ENCODE data around the gene ADGRV1.

The ADGRV1 gene

DNA sequence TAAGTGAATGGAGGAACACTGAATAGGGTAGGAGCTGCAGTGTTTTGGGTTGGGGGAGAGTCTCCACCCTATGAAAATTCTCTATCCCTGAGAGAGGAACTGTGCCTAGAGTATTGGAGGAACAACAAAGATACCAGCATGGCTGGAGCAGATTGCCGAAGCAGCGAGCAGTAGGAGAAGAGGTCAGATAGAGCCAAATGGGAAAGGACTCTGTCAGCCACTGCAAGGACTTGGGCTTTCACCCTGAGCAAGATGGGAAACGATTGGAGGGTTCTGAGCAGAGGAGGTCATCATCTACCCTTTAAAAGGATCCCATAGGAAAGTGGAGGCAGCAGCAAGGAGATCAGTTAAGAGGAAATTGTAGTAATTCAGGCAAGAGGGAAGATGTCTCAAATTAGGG, 24.8 kb upstream of the ADGRV1 start:
- Histone ChIP-seq H3K9me3 (ENCODE audit: control insufficient read depth in 2 of 2, low read length in 2 of 2) (no peaks in the 10 kb centered on the region), H3K36me3 (ENCODE audit: control insufficient read depth in 2 of 2, insufficient read depth in 2 of 2, low read length in 2 of 2) (no peaks in the 10 kb centered on the region), H3K27ac (ENCODE audit: low read depth in 2 of 2, low read length in 2 of 2) (no peak overlapping the region), H3K27me3 (ENCODE audit: control insufficient read depth in 2 of 2, insufficient read depth in 2 of 2, low read length in 2 of 2) (no peaks in the 10 kb centered on the region), H3K9ac (ENCODE audit: low read depth in 1 of 2, low read length in 2 of 2) (no peak overlapping the region), H3K4me3 (ENCODE audit: low read length in 2 of 2) (no peak overlapping the region), H3K4me1 (ENCODE audit: control insufficient read depth in 2 of 2, insufficient read depth in 2 of 2, low read length in 2 of 2) (peaks cover 4 to 6% of the 10 kb centered on the region in 2 donors)

DNA sequence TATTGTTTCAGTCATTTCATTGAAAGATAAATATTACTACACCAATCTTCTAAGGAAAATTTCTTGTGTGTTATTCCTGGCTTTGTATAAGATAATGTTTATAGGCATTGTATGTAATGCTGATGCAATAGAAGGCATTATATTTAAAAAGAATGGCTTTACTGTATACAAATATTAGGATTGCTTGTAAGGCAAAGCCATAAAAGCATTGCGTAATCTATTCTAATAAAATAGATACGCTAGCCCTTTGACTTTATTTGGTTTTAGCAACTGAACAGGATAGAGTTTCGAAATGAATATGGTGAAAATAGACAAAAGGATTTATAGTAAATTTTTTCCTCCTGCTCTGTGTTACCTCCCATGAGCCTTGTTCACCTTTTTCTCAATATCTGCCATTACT, 23.7 kb upstream of the ADGRV1 start:
- no peak overlapping the region for H3K9ac ChIP-seq (ENCODE audit: low read depth in 1 of 2, low read length in 2 of 2)
- no peaks in the 10 kb centered on the region for H3K27me3 ChIP-seq (ENCODE audit: control insufficient read depth in 2 of 2, insufficient read depth in 2 of 2, low read length in 2 of 2)
- H3K4me3 ChIP-seq (ENCODE audit: low read length in 2 of 2): no peak overlapping the region
- peaks cover 3 to 6% of the 10 kb centered on the region in 2 donors for H3K4me1 ChIP-seq (ENCODE audit: control insufficient read depth in 2 of 2, insufficient read depth in 2 of 2, low read length in 2 of 2)
- no peak overlapping the region for H3K27ac ChIP-seq (ENCODE audit: low read depth in 2 of 2, low read length in 2 of 2)
- H3K36me3 ChIP-seq (ENCODE audit: control insufficient read depth in 2 of 2, insufficient read depth in 2 of 2, low read length in 2 of 2): no peaks in the 10 kb centered on the region
- H3K9me3 ChIP-seq (ENCODE audit: control insufficient read depth in 2 of 2, low read length in 2 of 2): no peaks in the 10 kb centered on the region

DNA sequence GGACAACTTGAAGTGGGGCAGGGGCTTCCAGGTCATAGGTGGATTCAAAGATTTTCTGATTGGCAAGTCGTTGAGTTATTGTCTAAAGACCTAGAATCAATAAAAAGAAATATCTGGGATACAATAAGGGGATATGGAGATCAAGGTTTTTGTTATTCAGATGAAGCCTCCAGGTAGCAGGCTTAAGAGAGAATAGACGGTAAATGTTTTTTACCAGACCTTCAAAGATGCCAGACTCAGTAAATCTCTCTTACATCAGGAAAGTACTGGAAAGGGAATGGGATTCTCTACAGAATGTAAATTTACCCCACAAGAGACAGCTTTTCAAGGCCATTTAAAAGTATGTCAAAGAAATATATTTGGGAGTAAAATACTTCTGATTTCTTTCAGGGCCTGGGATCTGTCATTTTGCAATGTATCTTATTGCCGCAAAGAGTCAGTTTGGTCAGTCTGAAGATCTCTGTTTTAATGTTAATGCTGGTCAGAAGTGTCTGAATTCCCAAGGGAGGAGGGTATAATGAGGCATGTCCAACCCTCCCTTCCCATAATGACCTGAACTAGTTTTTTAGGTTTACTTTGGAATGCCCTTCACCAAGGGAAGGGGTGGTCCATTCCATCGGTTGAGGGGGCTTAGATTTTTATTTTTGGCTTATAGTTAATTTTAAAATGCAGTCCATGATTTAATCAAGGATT, 15.6 kb upstream of the ADGRV1 start:
- no peaks in the 10 kb centered on the region for H3K36me3 ChIP-seq (ENCODE audit: control insufficient read depth in 2 of 2, insufficient read depth in 2 of 2, low read length in 2 of 2)

DNA sequence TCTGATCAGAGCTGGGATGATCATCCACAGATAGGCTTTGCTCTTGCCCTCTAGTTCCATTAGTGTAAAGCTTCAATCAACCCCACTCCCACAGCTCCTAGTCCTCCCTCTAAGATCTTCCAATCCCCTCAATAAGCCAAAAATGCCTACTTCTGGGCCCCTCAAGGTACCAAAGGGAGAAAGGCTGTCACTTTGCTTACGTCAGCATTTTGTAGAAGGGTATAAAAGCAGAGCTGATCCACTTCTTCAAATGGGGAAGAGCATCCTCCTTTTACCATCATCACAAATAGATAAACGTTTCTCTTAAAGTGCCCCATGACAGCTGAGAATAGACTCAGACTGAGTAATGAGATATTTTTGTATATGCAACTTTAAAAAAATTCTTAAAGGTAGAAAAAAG, 13.1 kb upstream of the ADGRV1 start:
- Histone ChIP-seq H3K27ac (ENCODE audit: low read depth in 2 of 2, low read length in 2 of 2) (no peak overlapping the region), H3K9ac (ENCODE audit: low read depth in 1 of 2, low read length in 2 of 2) (no peak overlapping the region), H3K4me3 (ENCODE audit: low read length in 2 of 2) (no peak overlapping the region), H3K36me3 (ENCODE audit: control insufficient read depth in 2 of 2, insufficient read depth in 2 of 2, low read length in 2 of 2) (no peaks in the 10 kb centered on the region), H3K9me3 (ENCODE audit: control insufficient read depth in 2 of 2, low read length in 2 of 2) (no peaks in the 10 kb centered on the region), H3K4me1 (ENCODE audit: control insufficient read depth in 2 of 2, insufficient read depth in 2 of 2, low read length in 2 of 2) (peaks cover 4% of the 10 kb centered on the region in 2 donors), H3K27me3 (ENCODE audit: control insufficient read depth in 2 of 2, insufficient read depth in 2 of 2, low read length in 2 of 2) (no peaks in the 10 kb centered on the region)

More for the DNA sequence above, 15.6 kb upstream of the ADGRV1 start:
- Histone ChIP-seq H3K27me3 (ENCODE audit: control insufficient read depth in 2 of 2, insufficient read depth in 2 of 2, low read length in 2 of 2) (no peaks in the 10 kb centered on the region), H3K27ac (ENCODE audit: low read depth in 2 of 2, low read length in 2 of 2) (no peak overlapping the region), H3K9me3 (ENCODE audit: control insufficient read depth in 2 of 2, low read length in 2 of 2) (no peaks in the 10 kb centered on the region), H3K9ac (ENCODE audit: low read depth in 1 of 2, low read length in 2 of 2) (no peak overlapping the region), H3K4me3 (ENCODE audit: low read length in 2 of 2) (no peak overlapping the region), H3K4me1 (ENCODE audit: control insufficient read depth in 2 of 2, insufficient read depth in 2 of 2, low read length in 2 of 2) (peaks cover 0 to 4% of the 10 kb centered on the region in 2 donors)

DNA sequence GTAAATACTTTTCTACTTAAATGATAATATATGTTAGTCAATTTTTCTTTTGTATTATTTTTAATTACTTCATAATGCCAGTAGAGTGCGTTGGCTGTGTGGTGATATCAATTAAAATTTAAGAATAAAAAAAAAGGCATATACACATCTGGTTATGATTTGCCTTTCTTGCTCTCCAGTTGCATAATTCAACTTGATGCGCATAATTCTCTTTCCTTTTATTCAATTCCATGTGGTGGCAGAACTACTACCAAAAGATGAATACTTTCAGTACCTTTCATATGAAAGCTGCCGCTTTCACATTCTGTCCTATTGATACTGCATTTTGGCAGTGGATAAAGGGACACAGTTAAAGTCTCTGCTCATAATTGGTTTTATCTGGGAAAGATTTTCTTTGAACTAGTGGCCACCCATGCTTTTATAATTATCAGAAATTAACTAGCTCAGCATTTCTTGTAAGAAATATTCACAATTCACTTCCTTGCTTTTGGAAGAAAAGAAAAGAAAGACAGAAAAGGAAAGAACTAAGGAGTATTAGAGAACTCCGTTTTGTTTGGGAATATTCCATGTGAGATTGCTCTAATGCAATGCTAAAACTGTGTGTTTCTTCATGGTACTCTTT, 12.3 kb upstream of the ADGRV1 start:
- H3K36me3 ChIP-seq (ENCODE audit: control insufficient read depth in 2 of 2, insufficient read depth in 2 of 2, low read length in 2 of 2): no peaks in the 10 kb centered on the region
- no peaks in the 10 kb centered on the region for H3K9me3 ChIP-seq (ENCODE audit: control insufficient read depth in 2 of 2, low read length in 2 of 2)
- no peak overlapping the region for H3K9ac ChIP-seq (ENCODE audit: low read depth in 1 of 2, low read length in 2 of 2)
- no peaks in the 10 kb centered on the region for H3K27me3 ChIP-seq (ENCODE audit: control insufficient read depth in 2 of 2, insufficient read depth in 2 of 2, low read length in 2 of 2)
- no peak overlapping the region for H3K4me3 ChIP-seq (ENCODE audit: low read length in 2 of 2)
- H3K4me1 ChIP-seq (ENCODE audit: control insufficient read depth in 2 of 2, insufficient read depth in 2 of 2, low read length in 2 of 2): peaks cover 4% of the 10 kb centered on the region in 2 donors
- H3K27ac ChIP-seq (ENCODE audit: low read depth in 2 of 2, low read length in 2 of 2): no peak overlapping the region

DNA sequence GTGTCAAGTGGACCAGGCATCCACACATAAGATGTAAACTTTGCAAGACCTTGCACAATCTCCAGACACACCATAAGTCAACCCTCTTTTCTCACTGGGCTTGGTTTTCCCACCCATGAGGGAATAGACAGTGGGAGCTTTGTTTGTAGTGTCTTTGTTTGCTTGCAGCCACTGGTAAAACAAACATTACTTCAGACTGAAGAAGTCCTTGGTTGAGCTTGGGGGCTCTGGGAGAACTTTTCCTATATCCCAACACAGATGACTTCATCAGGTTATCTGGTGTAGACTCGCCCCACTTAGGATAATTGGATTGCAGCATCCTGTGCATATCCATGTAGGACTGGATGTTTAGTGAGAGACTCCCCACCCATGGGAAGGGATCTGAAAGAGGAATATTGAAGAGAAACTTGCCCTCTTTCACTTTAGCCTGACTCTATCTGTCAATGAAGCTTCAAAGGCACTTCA, 11.5 kb upstream of the ADGRV1 start:
- no peaks in the 10 kb centered on the region for H3K36me3 ChIP-seq (ENCODE audit: control insufficient read depth in 2 of 2, insufficient read depth in 2 of 2, low read length in 2 of 2)
- H3K4me3 ChIP-seq (ENCODE audit: low read length in 2 of 2): no peak overlapping the region
- no peak overlapping the region for H3K9ac ChIP-seq (ENCODE audit: low read depth in 1 of 2, low read length in 2 of 2)
- peaks cover 4% of the 10 kb centered on the region in 2 donors for H3K4me1 ChIP-seq (ENCODE audit: control insufficient read depth in 2 of 2, insufficient read depth in 2 of 2, low read length in 2 of 2)
- no peaks in the 10 kb centered on the region for H3K9me3 ChIP-seq (ENCODE audit: control insufficient read depth in 2 of 2, low read length in 2 of 2)
- no peak overlapping the region for H3K27ac ChIP-seq (ENCODE audit: low read depth in 2 of 2, low read length in 2 of 2)
- peaks cover 0 to 2% of the 10 kb centered on the region in 2 donors for H3K27me3 ChIP-seq (ENCODE audit: control insufficient read depth in 2 of 2, insufficient read depth in 2 of 2, low read length in 2 of 2)

DNA sequence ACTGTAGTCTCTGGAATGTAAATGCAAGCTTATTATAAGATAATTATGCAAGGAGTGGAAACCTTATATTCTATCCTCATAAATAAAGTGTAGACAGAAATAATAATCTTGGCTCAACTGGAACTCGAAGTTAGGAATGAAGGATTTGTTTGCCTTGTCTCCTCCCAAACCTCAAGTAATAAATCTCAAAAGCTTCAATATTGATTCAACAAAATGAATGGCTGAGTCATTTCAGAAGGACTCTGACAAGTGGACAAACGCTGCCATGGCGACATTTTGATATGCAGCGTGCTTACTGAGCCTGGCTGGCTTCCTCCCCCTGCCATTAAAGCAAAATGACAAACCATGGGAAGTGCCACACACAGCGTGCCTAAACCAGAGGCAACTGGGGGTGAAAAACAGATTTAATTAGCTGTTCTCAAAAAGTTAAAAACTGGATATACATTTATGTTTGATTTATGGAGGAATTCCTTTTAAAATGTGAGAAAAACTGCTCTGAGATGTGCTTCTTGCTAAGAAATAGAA, 10.5 kb upstream of the ADGRV1 start:
- Histone ChIP-seq H3K27me3 (ENCODE audit: control insufficient read depth in 2 of 2, insufficient read depth in 2 of 2, low read length in 2 of 2) (peaks cover 0 to 5% of the 10 kb centered on the region in 2 donors), H3K9ac (ENCODE audit: low read depth in 1 of 2, low read length in 2 of 2) (no peak overlapping the region), H3K27ac (ENCODE audit: low read depth in 2 of 2, low read length in 2 of 2) (no peak overlapping the region), H3K4me3 (ENCODE audit: low read length in 2 of 2) (no peak overlapping the region), H3K4me1 (ENCODE audit: control insufficient read depth in 2 of 2, insufficient read depth in 2 of 2, low read length in 2 of 2) (peaks cover 4% of the 10 kb centered on the region in 2 donors), H3K9me3 (ENCODE audit: control insufficient read depth in 2 of 2, low read length in 2 of 2) (no peaks in the 10 kb centered on the region), H3K36me3 (ENCODE audit: control insufficient read depth in 2 of 2, insufficient read depth in 2 of 2, low read length in 2 of 2) (no peaks in the 10 kb centered on the region)

DNA sequence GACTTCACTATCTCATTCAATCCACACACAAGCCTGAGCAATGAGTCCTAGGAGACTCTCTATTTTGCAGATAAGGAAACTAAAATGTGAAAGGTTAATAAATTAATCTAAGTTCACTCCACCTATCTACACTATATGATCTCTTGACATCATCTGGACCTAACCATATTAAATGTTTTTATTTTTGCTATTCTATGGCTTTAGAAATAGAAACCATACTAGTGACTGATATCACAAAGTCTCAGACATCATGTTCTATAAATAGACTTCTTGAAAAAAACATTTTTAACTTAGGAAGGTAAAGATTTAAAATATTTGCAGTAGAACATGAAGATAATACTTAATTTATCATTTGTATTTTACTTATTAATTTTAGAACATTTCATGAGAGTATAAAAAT, 9.4 kb upstream of the ADGRV1 start:
- Histone ChIP-seq H3K36me3 (ENCODE audit: control insufficient read depth in 2 of 2, insufficient read depth in 2 of 2, low read length in 2 of 2) (no peaks in the 10 kb centered on the region), H3K4me3 (ENCODE audit: low read length in 2 of 2) (no peak overlapping the region), H3K4me1 (ENCODE audit: control insufficient read depth in 2 of 2, insufficient read depth in 2 of 2, low read length in 2 of 2) (peaks cover 4% of the 10 kb centered on the region in 2 donors), H3K27me3 (ENCODE audit: control insufficient read depth in 2 of 2, insufficient read depth in 2 of 2, low read length in 2 of 2) (peaks cover 0 to 5% of the 10 kb centered on the region in 2 donors), H3K9me3 (ENCODE audit: control insufficient read depth in 2 of 2, low read length in 2 of 2) (no peaks in the 10 kb centered on the region), H3K9ac (ENCODE audit: low read depth in 1 of 2, low read length in 2 of 2) (no peak overlapping the region), H3K27ac (ENCODE audit: low read depth in 2 of 2, low read length in 2 of 2) (no peak overlapping the region)

DNA sequence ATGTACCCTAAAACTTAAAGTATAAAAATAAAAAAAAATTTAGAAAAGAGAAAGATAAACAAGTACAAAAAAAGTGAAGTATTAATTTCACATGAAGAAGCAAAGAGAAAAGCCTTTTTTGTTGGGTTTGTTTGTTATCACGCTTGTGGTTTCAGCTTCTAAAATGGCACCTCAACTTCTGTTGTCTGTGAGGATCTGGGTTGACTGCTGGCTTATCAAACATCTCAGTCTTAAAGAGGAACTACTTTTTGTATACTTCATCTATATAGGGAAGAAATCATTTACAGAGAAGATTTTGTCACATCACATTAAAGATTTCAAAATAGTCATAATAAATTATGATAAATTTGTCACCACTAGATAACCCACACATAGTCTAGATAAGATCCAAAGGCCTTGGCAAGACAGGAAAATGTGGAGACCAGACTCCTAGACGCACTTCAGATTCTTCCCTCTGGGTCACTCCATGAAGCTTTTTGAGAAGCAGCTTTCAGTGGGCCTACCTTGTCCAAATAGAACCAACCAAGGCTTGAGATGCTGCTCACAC, 8.8 kb upstream of the ADGRV1 start:
- Histone ChIP-seq H3K27ac (ENCODE audit: low read depth in 2 of 2, low read length in 2 of 2) (no peak overlapping the region), H3K4me3 (ENCODE audit: low read length in 2 of 2) (no peak overlapping the region), H3K4me1 (ENCODE audit: control insufficient read depth in 2 of 2, insufficient read depth in 2 of 2, low read length in 2 of 2) (peaks cover 4% of the 10 kb centered on the region in 2 donors), H3K36me3 (ENCODE audit: control insufficient read depth in 2 of 2, insufficient read depth in 2 of 2, low read length in 2 of 2) (no peaks in the 10 kb centered on the region), H3K9ac (ENCODE audit: low read depth in 1 of 2, low read length in 2 of 2) (no peak overlapping the region), H3K27me3 (ENCODE audit: control insufficient read depth in 2 of 2, insufficient read depth in 2 of 2, low read length in 2 of 2) (peaks cover 0 to 5% of the 10 kb centered on the region in 2 donors), H3K9me3 (ENCODE audit: control insufficient read depth in 2 of 2, low read length in 2 of 2) (no peaks in the 10 kb centered on the region)

DNA sequence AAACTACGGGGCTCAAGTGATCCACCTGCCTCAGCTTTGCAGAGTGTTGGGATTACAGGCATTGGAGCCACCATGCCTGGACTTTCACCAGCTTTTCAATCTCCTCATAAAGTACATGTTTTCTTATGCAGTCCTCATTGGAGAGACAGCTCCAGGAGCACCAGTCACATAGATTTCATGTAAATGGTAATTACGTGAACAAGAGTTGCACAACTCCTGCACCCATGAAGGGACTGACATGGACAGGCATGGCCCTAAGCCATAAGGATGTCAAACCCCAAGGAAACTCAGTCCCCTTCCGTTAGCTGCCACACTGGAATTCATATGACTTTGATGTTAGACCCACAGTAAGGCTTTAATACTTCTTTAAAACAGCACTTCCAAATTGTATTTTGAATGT, 7.6 kb upstream of the ADGRV1 start:
- no peak overlapping the region for H3K9ac ChIP-seq (ENCODE audit: low read depth in 1 of 2, low read length in 2 of 2)
- H3K27ac ChIP-seq (ENCODE audit: low read depth in 2 of 2, low read length in 2 of 2): no peak overlapping the region
- peaks cover 4% of the 10 kb centered on the region in 2 donors for H3K4me1 ChIP-seq (ENCODE audit: control insufficient read depth in 2 of 2, insufficient read depth in 2 of 2, low read length in 2 of 2)
- no peak overlapping the region for H3K4me3 ChIP-seq (ENCODE audit: low read length in 2 of 2)
- no peaks in the 10 kb centered on the region for H3K36me3 ChIP-seq (ENCODE audit: control insufficient read depth in 2 of 2, insufficient read depth in 2 of 2, low read length in 2 of 2)
- H3K9me3 ChIP-seq (ENCODE audit: control insufficient read depth in 2 of 2, low read length in 2 of 2): no peaks in the 10 kb centered on the region
- H3K27me3 ChIP-seq (ENCODE audit: control insufficient read depth in 2 of 2, insufficient read depth in 2 of 2, low read length in 2 of 2): peaks cover 0 to 5% of the 10 kb centered on the region in 2 donors
